GM18511 (cell line): Measurements from ENCODE around the gene DSCAML1.

ENCODE experiments used
- ATAC-seq: cut with Tn5 transposase; IDR thresholded peaks from one replicate; pipeline ENCODE4 v1.9.1; 2021; ENCODE audit warnings: mild to moderate bottlenecking, moderate library complexity; ENCODE audit not compliant: unreplicated experiment

DSCAML1 gene

DNA sequence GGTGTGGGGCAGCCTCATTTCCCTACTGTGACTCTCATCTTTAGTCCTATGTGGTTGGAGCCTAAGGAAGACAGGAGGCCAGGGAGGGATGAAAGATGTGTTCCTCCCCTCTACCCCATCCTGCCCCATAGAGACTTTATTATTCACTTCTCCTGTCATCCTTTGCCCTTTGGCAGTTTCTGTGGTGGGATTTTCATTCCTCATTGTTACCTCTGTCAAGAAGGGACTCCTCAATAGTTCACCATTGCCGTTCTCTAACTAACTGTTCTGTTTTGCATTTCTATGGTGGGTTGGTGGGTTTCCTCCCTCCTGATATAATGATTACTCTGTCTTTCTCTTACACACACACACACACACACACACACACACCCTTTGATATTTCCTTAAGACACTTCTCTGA lies 202.3 kb downstream of the DSCAML1 start:
- no peak for ATAC-seq

- ATAC-seq, result no peak
These were observed 204.0 kb downstream of the DSCAML1 start for GRCh38 chr11:117593065-117593464.

GRCh38 chr11:117591316-117592039 lies 205.5 kb downstream of the DSCAML1 start:
- no peak for ATAC-seq

DNA sequence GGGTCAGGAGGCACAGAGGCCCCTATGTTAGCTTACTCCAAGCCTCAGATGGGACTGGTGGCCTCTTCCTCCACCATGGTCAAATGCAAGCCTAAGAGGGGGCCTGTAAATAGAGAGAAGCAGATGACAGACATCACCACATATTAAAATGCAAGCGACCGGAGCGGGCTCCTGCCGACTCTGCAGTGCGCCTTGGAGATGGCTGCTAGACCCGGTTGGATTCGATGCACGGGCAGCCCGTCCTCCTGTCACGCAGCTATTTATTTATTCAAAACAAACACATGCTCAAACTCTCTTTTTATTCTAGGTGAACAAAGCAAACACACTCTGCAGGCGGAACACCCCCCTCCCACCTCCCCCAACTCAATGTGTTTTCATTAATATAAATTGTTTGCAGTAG lies 208.0 kb downstream of the DSCAML1 start:
- no peak for ATAC-seq

DNA sequence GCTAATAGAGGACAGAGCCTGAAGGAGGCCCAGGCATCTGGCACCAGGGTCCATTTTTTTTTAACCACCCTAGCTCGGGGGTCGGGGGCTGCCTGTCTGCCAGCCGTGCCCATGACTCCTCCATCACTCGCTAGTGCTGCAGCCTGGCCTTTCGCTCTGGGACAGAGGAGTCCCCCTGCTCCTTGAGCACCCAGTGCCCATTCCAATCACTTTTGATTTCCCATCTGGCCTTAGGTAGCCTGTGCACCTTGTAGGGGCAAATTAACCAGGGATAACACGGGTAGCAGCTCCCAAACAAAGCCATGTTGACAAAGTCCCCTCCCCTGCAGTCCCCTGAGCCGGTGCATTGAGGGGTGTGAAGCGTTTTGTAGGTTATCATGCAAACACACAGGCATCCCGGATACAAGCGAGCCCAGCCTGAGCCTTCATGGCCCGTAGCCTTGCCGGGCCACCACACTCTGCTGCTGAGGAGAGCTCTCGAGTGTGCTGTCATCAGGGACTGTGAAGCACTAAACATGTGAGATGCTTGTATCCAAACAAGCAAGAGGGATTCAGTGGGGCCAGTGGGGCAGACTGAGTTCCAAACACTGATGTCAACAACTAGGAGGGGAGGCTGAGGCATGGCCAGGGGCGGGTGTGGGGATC lies 208.7 kb downstream of the DSCAML1 start:
- no peak for ATAC-seq

- ATAC-seq, result no peak
These were observed 209.6 kb downstream of the DSCAML1 start for GRCh38 chr11:117587416-117587815.

DNA sequence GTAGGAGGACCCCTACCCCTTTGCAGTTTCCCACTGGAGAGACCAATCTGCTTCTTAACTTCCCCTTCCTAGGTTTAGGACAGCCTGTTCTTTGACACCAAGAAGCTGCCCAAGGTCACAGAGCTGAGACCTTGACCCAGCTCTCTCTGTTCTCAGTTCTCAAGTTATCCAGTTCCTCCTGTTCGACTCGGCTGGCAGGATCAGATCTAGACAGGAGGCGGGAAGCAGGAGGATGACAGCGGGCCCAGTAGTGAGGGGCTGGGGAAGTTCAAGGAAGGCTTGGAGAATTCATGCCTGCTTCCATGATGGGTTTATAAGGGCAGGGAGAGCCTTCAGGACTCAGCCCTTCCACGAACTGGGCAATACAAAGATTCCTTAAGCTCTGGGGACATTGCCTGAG lies 210.6 kb downstream of the DSCAML1 start:
- no peak for ATAC-seq

- no peak for ATAC-seq
These were observed 211.4 kb downstream of the DSCAML1 start for GRCh38 chr11:117585631-117586030.

DNA sequence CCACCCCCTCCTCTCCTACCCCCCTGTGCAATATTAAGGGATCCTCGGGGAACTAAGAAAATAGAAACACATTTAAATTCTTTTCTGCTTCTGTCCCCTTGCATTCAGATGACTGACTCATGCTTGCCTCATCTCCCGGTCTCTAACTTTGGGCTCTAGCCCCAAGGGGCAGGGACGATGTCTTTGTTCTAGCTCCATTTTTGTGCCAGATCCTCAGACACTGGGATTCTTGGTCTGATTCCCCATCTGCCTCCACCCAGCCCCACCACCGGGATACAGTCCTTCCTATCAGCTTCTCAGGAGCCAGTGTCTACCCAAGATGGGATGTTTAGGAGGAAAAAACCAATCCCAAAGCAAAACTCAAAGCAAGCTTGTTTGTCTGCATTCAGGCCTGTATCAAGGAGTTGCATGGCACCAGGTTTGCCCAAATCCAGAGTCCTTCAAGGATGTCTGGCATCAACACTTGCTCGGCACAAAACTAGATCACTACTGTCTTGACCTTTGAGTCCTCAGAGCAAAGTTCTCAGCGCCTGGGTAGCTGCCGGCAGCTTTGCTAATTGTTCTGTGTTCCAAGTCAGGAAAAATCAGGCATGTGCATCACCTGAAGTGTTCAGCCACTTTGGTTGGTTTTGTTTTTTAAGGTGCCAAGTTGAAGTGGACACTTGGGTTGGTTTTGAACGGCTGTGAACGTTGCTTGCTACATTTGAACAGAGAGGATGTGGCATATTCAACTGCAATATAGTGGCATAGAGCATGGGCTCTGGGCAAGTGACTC lies 212.8 kb downstream of the DSCAML1 start:
- ATAC-seq, result no peak

GRCh38 chr11:117583063-117583801 lies 213.8 kb downstream of the DSCAML1 start:
- no peak for ATAC-seq

DNA sequence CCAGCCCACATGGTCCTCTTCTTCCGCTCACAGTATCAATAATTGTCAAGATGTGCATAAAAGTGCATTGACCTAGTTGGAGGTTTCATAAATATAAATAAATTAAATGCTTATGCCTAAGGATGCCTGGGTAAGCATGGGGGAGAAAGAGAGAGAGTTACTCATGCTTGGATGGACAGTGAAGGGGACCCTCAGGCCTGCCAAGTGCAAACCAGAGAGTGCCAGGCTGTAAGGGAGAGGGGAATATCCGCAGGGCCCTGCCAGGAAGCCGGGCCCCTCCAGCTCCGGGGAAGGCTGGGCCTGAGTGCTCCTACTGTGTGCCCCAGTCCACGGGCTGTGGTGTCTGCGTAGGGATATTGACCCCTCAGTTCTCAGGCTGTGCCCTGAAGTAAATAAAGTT lies 214.6 kb downstream of the DSCAML1 start:
- no peak for ATAC-seq

DNA sequence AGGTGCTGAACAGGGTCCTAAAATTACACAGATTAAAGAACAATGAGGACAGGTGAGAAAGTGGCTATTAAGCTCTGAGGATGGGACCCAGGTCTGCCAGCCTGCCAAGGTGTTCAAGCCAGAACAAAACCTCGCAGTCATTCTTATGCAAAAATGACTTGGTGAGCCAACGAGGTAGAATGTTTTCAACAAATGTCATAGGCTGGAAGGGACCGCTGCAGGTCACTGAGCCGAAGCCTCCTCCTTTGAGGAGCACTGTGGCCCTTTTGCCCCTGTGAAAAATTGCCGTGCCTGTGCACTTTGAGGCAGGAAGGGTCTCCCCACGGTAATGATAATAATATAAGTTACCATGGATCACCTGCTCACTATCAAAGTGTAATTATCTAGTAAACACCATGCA lies 216.2 kb downstream of the DSCAML1 start:
- ATAC-seq, result no peak

GRCh38 chr11:117579161-117579560 lies 217.9 kb downstream of the DSCAML1 start:
- ATAC-seq, result no peak

DNA sequence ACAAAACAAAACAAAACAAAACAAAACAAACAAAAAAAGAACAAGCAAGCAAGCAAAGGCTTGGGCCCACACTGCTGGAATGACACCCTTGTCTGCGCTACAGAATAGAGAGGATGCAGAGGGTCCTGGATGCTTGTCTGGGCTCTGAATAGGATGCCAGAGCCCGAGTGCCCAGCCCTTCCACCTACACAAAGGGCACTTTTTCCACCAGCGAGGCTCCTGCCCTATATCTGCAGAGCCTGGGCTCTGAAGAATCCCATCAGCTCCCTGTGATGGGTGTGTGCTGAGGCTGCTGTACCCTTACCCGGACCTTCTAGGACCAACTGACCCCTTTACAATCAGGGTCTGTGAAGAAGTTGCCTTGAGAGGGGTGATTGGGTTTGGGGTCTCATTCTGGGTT lies 221.2 kb downstream of the DSCAML1 start:
- ATAC-seq, result no peak

- no peak for ATAC-seq
These were observed 222.5 kb downstream of the DSCAML1 start for GRCh38 chr11:117574551-117574950.

DNA sequence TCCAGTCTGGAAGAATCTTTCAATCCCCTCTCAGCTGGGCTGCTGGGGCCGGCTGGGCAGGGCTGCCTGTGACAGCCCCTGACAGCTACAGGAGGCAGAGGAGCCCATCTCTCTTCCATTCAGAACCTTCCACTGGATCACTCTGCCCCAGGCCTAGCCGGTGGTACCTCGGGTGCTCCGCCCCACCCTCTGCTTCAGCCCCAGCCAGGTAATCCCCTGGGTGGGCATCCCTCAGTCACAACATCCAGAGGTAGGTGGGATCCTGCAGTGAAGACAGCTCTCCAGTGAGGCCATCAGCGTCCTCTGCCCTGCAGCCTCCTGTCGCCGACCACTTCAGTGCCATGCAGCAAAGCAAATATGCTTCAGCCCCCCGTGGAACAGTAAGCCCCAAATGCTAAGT lies 223.7 kb downstream of the DSCAML1 start:
- no peak for ATAC-seq

DNA sequence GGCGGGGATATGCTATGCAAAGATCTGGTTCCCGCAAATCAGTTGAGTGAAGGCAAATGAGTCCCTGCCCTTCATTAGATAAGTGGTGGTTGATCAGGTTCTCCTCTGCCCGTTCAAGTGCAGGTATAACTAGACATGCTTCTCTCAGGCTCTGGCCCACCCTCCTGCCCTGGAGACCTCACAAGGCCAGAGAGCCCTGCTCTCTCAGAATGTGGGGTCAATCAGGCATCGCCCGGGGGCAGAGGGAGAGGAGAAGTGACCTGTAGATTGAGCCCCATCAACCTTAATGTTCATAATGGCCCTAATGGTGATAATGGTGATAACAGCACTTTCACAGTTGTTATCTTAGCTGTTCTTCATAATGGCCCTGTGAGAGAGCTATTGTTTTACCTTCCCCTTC lies 224.3 kb downstream of the DSCAML1 start:
- no peak for ATAC-seq

DNA sequence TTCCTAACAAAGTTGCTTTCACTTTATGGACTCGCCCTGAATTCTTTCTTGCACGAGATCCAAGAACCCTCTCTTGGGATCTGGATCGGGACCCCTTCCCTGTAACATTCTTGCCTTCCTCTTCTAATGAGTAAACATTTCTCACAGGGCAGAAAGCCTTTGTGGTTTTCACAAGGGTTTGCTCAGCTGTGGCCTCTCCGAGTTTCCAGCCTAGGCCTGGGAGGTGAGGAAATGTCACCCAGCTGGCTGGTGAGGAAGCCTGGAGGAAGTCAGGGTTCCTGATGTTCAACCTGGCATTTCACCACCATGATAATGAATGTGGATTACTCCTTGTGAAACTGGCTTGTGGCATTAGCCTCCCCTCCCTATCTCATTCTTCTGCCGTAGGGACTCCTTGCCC lies 224.9 kb downstream of the DSCAML1 start:
- ATAC-seq, result no peak

- ATAC-seq, result no peak
These were observed 226.3 kb downstream of the DSCAML1 start for GRCh38 chr11:117570701-117571100.

GRCh38 chr11:117569911-117570310 lies 227.1 kb downstream of the DSCAML1 start:
- ATAC-seq, result no peak

DNA sequence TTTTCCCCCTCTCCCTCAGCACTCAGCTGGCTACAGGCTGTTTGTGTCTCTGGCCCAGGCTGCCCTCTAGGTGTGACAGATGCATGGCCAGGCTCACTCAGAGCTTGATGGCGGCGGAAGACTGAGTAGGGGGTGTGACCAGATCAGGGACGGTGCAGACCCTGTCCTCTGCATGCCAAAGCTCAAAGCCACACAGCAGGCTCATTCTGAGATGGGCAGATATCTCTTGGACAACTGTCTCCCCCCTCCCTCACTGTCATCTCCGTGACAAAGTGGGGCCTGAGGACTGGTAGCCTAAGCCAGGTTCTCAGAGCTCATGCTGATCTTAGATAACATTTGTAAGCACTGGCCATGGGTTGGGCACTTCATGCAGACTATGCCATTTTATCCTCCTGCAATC lies 231.3 kb downstream of the DSCAML1 start:
- ATAC-seq, result no peak
